Measurements from ENCODE around the gene PTPN14. TPM values are rescaled to one million over a fixed set of nuclear protein-coding genes. Genes with fewer than 3 reads are reported as not detected.
A peak's percentile ranks its signal among the peaks of the same experiment; 100 is the strongest.

PTPN14 gene
- total RNA-seq, 1 experiment from 2014 or later = 76.4 TPM

- no CpG with 5 or more reads among the region's 3 CpGs for WGBS (ENCODE audit: extremely low coverage, insufficient read length, low lambda C conversion rate)
- peaks cover 25% of the 10 kb centered on the region for H3K4me1 ChIP-seq (ENCODE audit: insufficient read depth, low read length)
- H4K8ac ChIP-seq (replicated peaks; ENCODE audit: insufficient read length, low read depth, low read length) = no peak overlapping the region
- H2BK15ac ChIP-seq (ENCODE audit: low read depth, low read length) = no peak overlapping the region
- no peak overlapping the region for H2BK5ac ChIP-seq (ENCODE audit: insufficient read length, low read length)
- peaks cover 4% of the 10 kb centered on the region for H3K79me1 ChIP-seq (ENCODE audit: insufficient read depth, low read depth, low read length, poor library complexity, severe bottlenecking)
- no peak overlapping the region for H2AK5ac ChIP-seq (ENCODE audit: insufficient read length, low read length)
- DNase-seq = no peak
- Mint-ChIP-seq H3K36me3 (ENCODE audit: insufficient read depth in 1 of 3, low read depth in 3 of 3) (no peaks in the 10 kb centered on the region; a peak in 1 of 7 replicates), H3K9me3 (no peaks in the 10 kb centered on the region), H3K27me3 (ENCODE audit: low read depth) (no peaks in the 10 kb centered on the region), H3K4me3 (no peak overlapping the region), H3K27ac (peak overlapping the region in 1 of 3 experiments; percentile 3; a peak in 1 of 7 replicates), H3K4me1 (peaks cover 60 to 68% of the 10 kb centered on the region in 2 experiments)
- no peak for TF ChIP-seq CTCF (conservative IDR thresholded peaks at IDR 0.05)
- H4K91ac ChIP-seq (ENCODE audit: insufficient read length, low read depth, low read length) = no peak overlapping the region
- no peaks in the 10 kb centered on the region for H3K9me3 ChIP-seq (ENCODE audit: control insufficient read depth, low read depth, low read length)
- no peak overlapping the region for H3T11ph ChIP-seq (ENCODE audit: low read length)
- no peaks in the 10 kb centered on the region for H3K27me3 ChIP-seq (ENCODE audit: insufficient read depth, low read length)
- H3K9ac ChIP-seq (ENCODE audit: extremely low read depth, insufficient read length, low read length) = no peak overlapping the region
- H3K14ac ChIP-seq (ENCODE audit: insufficient read depth, low read length) = no peak overlapping the region
- H3K4me2 ChIP-seq (ENCODE audit: insufficient read depth, insufficient read length, low read length) = no peak overlapping the region
- H3K23ac ChIP-seq (ENCODE audit: insufficient read length, low read depth, low read length) = no peak overlapping the region
- no peak overlapping the region for H3K56ac ChIP-seq (ENCODE audit: insufficient read length, low read depth, low read length)
- no peak overlapping the region for H2AFZ ChIP-seq (ENCODE audit: low read length)
- H3K4ac ChIP-seq (ENCODE audit: low read depth, low read length) = no peak overlapping the region
- no peak overlapping the region for H2BK12ac ChIP-seq (ENCODE audit: insufficient read length, low read depth, low read length)
- H3K27ac ChIP-seq (ENCODE audit: insufficient read length, low read depth, low read length) = no peak overlapping the region
- no peak overlapping the region for H2BK120ac ChIP-seq (ENCODE audit: low read depth, low read length, poor library complexity, severe bottlenecking)
- H3K79me2 ChIP-seq (ENCODE audit: insufficient read depth, low read length) = peaks cover 26% of the 10 kb centered on the region; the same call in 1 of the 2 replicates
- H4K20me1 ChIP-seq (ENCODE audit: control insufficient read depth, insufficient read depth, insufficient read length) = no peaks in the 10 kb centered on the region
- H3K23me2 ChIP-seq (ENCODE audit: insufficient read length, low read depth, low read length, poor library complexity, severe bottlenecking) = no peaks in the 10 kb centered on the region
- no peak overlapping the region for H2BK20ac ChIP-seq (ENCODE audit: low read depth, low read length, poor library complexity, severe bottlenecking)
- no peak overlapping the region for H4K5ac ChIP-seq (ENCODE audit: insufficient read length, low read depth, low read length)
- no peak overlapping the region for H3K18ac ChIP-seq (ENCODE audit: insufficient read length, low read depth, low read length)
Measured at GRCh38 chr1:214475746-214476145, 75.7 kb downstream of the PTPN14 start.
